Stimulated activated CD4-positive, alpha-beta T cell treated with anti-CD3 and anti-CD28 coated beads, Interleukin-1b, Interleukin-23, amount 100 ng/mL, for 4 hours (primary cell): ENCODE data around the gene MRPL23.
"Not testable (repeated sequence)": the region's sequence is repeated elsewhere in the genome, so short reads cannot be mapped to it uniquely, and the experiment has no call there.

Experiments used
- DNase-seq, 2 donors: peaks; one replicate each; pipeline ENCODE4 v3.0.0-alpha.2; 2020; ENCODE audit warnings: low read depth in 2 of 2

MRPL23 gene

GRCh38 chr11:1933416-1934334, 13.5 kb upstream of the MRPL23 start:
- DNase-seq = no peak

- DNase-seq = no peak
Measured at GRCh38 chr11:1934335-1935155, 12.6 kb upstream of the MRPL23 start.

GRCh38 chr11:1935156-1936071, 11.7 kb upstream of the MRPL23 start:
- no peak for DNase-seq

- DNase-seq = no peak
Measured at GRCh38 chr11:1936072-1936780, 10.9 kb upstream of the MRPL23 start.

GRCh38 chr11:1936781-1937615, 10.1 kb upstream of the MRPL23 start:
- no peak for DNase-seq

- no peak for DNase-seq
Measured at GRCh38 chr11:1937616-1938342, 9.4 kb upstream of the MRPL23 start.

- DNase-seq = no peak
Measured at GRCh38 chr11:1938343-1939005, 8.7 kb upstream of the MRPL23 start.

- DNase-seq = no peak
Measured at GRCh38 chr11:1939006-1939625, 8.0 kb upstream of the MRPL23 start.

GRCh38 chr11:1939788-1940187, 7.3 kb upstream of the MRPL23 start:
- DNase-seq = not testable (repeated sequence)

- DNase-seq = no peak
Measured at GRCh38 chr11:1942558-1943260, 4.4 kb upstream of the MRPL23 start.

- DNase-seq = no peak
Measured at GRCh38 chr11:1943576-1943975, 3.6 kb upstream of the MRPL23 start.

- no peak for DNase-seq
Measured at GRCh38 chr11:1943977-1944376, 3.2 kb upstream of the MRPL23 start.

- DNase-seq = no peak
Measured at GRCh38 chr11:1947592-1948237, 583 bp downstream of the MRPL23 start.

GRCh38 chr11:1948389-1948788, 1.3 kb downstream of the MRPL23 start:
- no peak for DNase-seq

GRCh38 chr11:1949302-1949701, 2.2 kb downstream of the MRPL23 start:
- DNase-seq = no peak

GRCh38 chr11:1949922-1950321, 2.8 kb downstream of the MRPL23 start:
- no peak for DNase-seq

- no peak for DNase-seq
Measured at GRCh38 chr11:1952806-1953482, 5.8 kb downstream of the MRPL23 start.
